Breast epithelium (tissue), 3 donors: ENCODE results near the gene SLCO1A2.

Experiments
- POLR2AphosphoS5 ChIP-seq, 3 donors: sonication (generic); formaldehyde crosslinking; IDR thresholded peaks; one replicate each; pipeline ENCODE4 v1.6.1; 2017; ENCODE audit warnings: antibody characterized with exemption in 3 of 3
- TF ChIP-seq, protein P1 (sequence below), 3 donors: fragments of 450-650 bp; IDR thresholded peaks; one replicate each; pipeline ENCODE4 v1.5.1; 2016 to 2017; ENCODE audit warnings: antibody characterized with exemption in 3 of 3, mild to moderate bottlenecking in 3 of 3, moderate library complexity in 3 of 3

DNA sequence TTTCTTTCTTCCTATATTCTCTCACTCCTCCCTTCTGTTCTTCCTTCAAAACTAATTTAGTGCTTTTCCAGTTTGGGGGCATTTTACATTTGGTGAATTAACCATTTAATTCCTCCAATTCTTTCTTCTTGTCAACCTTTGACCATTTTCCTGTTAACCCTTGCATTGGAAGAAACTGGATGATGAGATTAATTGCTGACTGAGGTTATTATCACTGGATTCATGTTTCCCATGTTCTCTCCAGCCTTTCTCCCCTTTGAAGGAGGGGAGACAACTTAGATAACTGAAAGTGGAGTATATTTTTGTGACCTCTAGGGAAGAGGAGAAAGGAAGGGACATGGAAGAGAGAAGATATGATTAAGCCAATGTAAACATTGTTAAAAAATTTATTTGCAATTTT, 70.5 kb downstream of the SLCO1A2 start:
- TF ChIP-seq, protein P1, sequence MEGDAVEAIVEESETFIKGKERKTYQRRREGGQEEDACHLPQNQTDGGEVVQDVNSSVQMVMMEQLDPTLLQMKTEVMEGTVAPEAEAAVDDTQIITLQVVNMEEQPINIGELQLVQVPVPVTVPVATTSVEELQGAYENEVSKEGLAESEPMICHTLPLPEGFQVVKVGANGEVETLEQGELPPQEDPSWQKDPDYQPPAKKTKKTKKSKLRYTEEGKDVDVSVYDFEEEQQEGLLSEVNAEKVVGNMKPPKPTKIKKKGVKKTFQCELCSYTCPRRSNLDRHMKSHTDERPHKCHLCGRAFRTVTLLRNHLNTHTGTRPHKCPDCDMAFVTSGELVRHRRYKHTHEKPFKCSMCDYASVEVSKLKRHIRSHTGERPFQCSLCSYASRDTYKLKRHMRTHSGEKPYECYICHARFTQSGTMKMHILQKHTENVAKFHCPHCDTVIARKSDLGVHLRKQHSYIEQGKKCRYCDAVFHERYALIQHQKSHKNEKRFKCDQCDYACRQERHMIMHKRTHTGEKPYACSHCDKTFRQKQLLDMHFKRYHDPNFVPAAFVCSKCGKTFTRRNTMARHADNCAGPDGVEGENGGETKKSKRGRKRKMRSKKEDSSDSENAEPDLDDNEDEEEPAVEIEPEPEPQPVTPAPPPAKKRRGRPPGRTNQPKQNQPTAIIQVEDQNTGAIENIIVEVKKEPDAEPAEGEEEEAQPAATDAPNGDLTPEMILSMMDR (IDR thresholded peaks at IDR 0.05): no peak
- no peak for TF ChIP-seq POLR2AphosphoS5 (IDR thresholded peaks at IDR 0.05)
